Measurements from ENCODE around the gene NME1. TPM values are rescaled to one million over a fixed set of nuclear protein-coding genes. Genes with fewer than 3 reads are reported as not detected.
A peak's percentile ranks its signal among the peaks of the same experiment; 100 is the strongest.

NME1 gene
- total RNA-seq, 1 experiment from 2014 or later = 238 TPM

DNA sequence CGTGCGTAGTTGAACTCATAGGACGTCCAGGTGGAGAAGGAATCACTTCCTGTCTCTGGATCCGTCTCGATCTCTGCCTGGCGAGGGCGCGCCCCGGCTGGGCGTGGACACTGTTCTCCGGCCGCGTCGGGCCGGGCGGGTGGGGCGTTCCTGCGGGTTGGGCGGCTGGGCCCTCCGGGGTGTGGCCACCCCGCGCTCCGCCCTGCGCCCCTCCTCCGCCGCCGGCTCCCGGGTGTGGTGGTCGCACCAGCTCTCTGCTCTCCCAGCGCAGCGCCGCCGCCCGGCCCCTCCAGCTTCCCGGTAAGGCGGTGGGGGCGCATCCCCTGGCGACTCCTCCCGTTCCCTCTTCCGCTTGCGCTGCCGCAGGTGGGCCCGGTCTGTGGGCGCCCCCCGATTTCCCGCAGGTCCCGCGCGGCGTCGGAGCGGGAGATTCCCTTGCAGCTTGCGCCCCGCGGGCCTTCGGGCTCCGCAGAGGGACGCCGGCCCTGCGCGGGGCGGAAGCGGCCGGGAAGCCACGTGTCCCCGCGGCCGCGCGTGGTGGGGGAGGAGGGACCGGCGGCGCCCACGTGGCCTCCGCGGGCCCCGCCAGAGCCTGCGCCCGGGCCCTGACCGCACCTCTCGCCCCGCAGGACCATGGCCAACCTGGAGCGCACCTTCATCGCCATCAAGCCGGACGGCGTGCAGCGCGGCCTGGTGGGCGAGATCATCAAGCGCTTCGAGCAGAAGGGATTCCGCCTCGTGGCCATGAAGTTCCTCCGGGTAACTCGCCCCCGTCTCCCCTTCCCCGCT lies 13.0 kb downstream of the NME1 start, which contains the start of gene NME2 (continued):
- TF ChIP-seq, protein P1, sequence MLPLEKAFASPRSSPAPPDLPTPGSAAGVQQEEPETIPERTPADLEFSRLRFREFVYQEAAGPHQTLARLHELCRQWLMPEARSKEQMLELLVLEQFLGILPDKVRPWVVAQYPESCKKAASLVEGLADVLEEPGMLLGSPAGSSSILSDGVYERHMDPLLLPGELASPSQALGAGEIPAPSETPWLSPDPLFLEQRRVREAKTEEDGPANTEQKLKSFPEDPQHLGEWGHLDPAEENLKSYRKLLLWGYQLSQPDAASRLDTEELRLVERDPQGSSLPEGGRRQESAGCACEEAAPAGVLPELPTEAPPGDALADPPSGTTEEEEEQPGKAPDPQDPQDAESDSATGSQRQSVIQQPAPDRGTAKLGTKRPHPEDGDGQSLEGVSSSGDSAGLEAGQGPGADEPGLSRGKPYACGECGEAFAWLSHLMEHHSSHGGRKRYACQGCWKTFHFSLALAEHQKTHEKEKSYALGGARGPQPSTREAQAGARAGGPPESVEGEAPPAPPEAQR (CRISPR knock-in tag; IDR thresholded peaks at IDR 0.05) = no peak
- TF ChIP-seq, protein P2, sequence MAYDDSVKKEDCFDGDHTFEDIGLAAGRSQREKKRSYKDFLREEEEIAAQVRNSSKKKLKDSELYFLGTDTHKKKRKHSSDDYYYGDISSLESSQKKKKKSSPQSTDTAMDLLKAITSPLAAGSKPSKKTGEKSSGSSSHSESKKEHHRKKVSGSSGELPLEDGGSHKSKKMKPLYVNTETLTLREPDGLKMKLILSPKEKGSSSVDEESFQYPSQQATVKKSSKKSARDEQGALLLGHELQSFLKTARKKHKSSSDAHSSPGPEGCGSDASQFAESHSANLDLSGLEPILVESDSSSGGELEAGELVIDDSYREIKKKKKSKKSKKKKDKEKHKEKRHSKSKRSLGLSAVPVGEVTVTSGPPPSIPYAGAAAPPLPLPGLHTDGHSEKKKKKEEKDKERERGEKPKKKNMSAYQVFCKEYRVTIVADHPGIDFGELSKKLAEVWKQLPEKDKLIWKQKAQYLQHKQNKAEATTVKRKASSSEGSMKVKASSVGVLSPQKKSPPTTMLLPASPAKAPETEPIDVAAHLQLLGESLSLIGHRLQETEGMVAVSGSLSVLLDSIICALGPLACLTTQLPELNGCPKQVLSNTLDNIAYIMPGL (CRISPR knock-in tag; IDR thresholded peaks at IDR 0.05) = peak; percentile 93
- TF ChIP-seq, protein P3, sequence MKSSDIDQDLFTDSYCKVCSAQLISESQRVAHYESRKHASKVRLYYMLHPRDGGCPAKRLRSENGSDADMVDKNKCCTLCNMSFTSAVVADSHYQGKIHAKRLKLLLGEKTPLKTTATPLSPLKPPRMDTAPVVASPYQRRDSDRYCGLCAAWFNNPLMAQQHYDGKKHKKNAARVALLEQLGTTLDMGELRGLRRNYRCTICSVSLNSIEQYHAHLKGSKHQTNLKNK (CRISPR knock-in tag; IDR thresholded peaks at IDR 0.05) = no peak
- 0 out of 2 replicates have a peak, but pooled peaks have one; percentile 36 for TF ChIP-seq ATF1 (CRISPR knock-in tag; IDR thresholded peaks at IDR 0.05)
- TF ChIP-seq, protein P4, sequence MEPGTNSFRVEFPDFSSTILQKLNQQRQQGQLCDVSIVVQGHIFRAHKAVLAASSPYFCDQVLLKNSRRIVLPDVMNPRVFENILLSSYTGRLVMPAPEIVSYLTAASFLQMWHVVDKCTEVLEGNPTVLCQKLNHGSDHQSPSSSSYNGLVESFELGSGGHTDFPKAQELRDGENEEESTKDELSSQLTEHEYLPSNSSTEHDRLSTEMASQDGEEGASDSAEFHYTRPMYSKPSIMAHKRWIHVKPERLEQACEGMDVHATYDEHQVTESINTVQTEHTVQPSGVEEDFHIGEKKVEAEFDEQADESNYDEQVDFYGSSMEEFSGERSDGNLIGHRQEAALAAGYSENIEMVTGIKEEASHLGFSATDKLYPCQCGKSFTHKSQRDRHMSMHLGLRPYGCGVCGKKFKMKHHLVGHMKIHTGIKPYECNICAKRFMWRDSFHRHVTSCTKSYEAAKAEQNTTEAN (CRISPR knock-in tag; IDR thresholded peaks at IDR 0.05) = 0 out of 2 replicates have a peak, but pooled peaks have one; percentile 17
- peak; percentile 72 for TF ChIP-seq NFE2L1 (CRISPR knock-in tag; IDR thresholded peaks at IDR 0.05)
- no peak for TF ChIP-seq TEAD4 (CRISPR knock-in tag; IDR thresholded peaks at IDR 0.05)
- TF ChIP-seq, protein P5, sequence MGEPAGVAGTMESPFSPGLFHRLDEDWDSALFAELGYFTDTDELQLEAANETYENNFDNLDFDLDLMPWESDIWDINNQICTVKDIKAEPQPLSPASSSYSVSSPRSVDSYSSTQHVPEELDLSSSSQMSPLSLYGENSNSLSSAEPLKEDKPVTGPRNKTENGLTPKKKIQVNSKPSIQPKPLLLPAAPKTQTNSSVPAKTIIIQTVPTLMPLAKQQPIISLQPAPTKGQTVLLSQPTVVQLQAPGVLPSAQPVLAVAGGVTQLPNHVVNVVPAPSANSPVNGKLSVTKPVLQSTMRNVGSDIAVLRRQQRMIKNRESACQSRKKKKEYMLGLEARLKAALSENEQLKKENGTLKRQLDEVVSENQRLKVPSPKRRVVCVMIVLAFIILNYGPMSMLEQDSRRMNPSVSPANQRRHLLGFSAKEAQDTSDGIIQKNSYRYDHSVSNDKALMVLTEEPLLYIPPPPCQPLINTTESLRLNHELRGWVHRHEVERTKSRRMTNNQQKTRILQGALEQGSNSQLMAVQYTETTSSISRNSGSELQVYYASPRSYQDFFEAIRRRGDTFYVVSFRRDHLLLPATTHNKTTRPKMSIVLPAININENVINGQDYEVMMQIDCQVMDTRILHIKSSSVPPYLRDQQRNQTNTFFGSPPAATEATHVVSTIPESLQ (CRISPR knock-in tag; IDR thresholded peaks at IDR 0.05) = no peak
- TF ChIP-seq, protein P6, sequence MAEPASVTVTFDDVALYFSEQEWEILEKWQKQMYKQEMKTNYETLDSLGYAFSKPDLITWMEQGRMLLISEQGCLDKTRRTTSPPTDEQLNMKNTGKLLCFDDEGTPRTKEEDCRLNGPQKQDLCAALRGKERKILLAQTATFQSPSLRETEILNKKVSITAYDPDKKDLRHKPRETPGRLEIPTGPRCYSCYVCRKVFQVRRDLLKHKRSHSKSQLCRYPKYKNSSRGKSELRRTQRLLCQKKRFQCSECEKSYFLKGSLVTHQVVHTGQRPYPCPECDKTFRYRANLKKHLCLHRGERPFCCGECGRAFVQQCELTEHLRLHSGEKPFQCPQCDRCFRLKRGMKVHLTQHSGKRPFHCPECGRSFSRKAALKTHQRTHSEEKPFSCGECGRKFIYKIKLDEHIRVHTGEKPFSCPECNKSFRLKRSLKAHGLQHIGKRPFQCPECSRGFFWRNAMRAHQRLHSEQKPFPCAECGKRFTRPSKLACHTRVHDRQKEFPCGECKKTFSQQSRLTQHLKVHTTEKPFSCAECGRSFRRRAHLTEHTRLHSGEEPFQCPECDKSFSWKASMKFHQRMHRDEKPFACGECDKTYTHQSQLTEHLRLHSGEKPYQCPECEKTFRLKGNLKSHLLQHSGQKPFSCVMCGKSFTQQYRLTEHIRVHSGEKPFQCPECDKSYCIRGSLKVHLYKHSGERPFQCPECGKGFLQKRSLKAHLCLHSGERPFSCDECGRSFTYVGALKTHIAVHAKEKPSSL (CRISPR knock-in tag; conservative IDR thresholded peaks at IDR 0.05) = no peak
- TF ChIP-seq, protein P7, sequence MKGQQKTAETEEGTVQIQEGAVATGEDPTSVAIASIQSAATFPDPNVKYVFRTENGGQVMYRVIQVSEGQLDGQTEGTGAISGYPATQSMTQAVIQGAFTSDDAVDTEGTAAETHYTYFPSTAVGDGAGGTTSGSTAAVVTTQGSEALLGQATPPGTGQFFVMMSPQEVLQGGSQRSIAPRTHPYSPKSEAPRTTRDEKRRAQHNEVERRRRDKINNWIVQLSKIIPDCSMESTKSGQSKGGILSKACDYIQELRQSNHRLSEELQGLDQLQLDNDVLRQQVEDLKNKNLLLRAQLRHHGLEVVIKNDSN (CRISPR knock-in tag; IDR thresholded peaks at IDR 0.05) = peak; percentile 21; the same call in 1 of the 2 replicates
- no peak for TF ChIP-seq FOXJ3 (CRISPR knock-in tag; IDR thresholded peaks at IDR 0.05; ENCODE audit: borderline replicate concordance)
- no peak for TF ChIP-seq ZNF396 (CRISPR knock-in tag; IDR thresholded peaks at IDR 0.05; ENCODE audit: borderline replicate concordance)
- TF ChIP-seq, protein P8, sequence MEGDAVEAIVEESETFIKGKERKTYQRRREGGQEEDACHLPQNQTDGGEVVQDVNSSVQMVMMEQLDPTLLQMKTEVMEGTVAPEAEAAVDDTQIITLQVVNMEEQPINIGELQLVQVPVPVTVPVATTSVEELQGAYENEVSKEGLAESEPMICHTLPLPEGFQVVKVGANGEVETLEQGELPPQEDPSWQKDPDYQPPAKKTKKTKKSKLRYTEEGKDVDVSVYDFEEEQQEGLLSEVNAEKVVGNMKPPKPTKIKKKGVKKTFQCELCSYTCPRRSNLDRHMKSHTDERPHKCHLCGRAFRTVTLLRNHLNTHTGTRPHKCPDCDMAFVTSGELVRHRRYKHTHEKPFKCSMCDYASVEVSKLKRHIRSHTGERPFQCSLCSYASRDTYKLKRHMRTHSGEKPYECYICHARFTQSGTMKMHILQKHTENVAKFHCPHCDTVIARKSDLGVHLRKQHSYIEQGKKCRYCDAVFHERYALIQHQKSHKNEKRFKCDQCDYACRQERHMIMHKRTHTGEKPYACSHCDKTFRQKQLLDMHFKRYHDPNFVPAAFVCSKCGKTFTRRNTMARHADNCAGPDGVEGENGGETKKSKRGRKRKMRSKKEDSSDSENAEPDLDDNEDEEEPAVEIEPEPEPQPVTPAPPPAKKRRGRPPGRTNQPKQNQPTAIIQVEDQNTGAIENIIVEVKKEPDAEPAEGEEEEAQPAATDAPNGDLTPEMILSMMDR (IDR thresholded peaks at IDR 0.05) = no peak
- TF ChIP-seq ZNF263 (CRISPR knock-in tag; IDR thresholded peaks at IDR 0.05; ENCODE audit: low read depth) = peak; percentile 48; the same call in 1 of the 2 replicates

All from WTC11 (cell line).